Activated T-cell treated with anti-CD3 and anti-CD28 coated beads, Interleukin-2, amount 50 U/mL, for 1 hour (primary cell): ENCODE data around the gene CNTN5.

Source experiments
- DNase-seq: peaks from one replicate; pipeline ENCODE4 v3.0.0-alpha.2; 2020

CNTN5 gene

DNA sequence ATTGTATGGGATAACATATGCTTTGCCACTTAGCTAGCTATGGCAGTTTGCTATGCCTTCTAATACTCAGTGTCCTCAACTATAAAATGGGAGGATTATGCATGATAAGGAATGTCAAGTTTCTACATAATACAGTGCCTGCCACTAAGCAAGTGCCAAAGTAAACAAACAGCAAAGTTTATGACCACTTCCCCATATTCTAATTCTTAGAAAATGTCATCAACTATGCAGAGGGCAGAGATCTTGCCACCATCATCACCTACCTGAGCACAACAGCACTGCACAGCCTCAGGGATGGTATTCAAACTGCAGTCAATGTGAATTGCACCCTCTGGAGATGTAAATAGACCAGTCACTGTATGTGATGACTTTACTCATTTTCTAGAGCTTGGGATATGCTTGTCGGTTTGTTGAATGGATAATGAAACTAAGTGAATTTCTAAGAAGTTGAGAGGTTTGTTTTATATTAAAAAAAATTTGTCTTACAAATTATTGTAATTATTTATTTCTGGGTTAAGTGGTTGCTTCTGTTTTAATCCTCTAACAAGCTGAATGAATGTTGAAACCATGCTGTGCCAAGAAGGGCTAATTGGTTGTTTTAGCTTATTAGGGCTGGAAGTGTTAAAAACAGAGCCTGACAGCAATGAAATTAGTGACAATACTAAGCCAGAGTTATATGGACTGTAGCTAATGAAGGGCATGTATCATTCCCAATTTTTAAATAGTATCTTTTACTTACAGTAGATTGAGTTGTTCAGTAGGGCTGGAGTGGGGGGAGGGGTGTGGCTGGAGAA is 398.4 kb downstream of the CNTN5 start:
- DNase-seq = no peak

- DNase-seq = no peak
Observed at GRCh38 chr11:99419991-99420390, 399.2 kb downstream of the CNTN5 start.

DNA sequence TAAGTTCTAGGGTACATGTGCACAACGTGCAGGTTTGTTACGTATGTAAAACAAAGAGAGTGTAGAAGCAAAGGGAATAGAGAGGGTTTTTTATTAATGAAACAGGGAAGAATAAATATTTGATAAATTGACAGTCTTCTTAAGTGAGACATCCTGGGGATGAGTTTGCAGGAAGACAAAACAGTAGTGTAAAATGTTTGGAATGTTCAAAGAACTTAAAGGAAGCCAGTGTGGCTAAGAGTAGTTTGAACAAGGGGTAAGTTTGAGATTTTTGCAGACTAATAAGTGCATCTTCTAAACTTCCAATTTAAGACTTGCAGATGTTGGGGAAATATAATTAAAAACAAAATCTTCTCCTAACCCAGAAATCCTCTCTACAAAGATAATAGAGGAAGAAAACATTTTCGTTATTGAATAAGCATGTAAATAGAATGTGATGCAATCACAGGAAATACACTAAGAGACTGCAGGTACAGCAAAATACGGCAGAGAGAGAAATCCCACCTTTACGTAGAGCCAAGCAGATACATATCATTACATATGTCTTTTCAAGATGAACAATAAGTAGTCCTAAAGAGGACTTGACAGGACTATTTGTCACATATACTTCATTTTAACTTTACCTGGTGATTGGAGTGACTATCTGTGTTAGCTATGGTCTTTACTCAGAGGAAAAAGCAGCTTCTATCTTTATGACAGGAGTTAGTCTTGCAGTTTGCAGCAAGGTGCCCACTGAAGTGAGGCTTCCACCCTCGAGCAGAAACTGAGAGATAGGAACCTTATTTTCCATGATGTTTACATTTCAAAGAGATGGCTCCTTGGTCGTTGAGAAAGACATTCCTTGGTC is 402.1 kb downstream of the CNTN5 start:
- no peak for DNase-seq

DNA sequence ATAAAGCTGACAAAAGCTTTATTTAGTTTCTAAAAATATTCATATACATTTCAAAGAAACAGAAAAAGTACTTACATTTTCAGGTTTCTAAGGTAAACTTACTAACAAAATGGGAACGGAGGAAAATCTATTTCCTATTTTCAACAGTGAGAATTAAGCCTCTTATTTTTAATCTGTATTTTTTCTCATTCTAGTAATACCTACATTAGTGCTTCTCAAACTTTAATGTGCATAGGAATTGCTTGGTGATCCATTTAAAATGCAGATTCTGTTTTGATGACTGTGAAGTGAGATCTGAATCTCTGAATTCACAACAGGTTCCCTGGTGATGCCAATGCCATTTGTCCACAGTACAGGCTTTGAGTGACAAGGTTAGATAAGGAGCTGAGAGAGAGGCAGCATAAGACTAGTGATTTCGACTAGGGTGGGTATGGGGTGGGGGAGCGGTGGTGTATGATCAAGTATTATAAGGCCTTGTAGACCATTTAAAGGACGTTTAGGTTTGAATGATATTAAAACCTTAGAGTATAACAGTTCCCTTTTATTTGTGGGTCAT is 402.8 kb downstream of the CNTN5 start:
- DNase-seq = no peak

DNA sequence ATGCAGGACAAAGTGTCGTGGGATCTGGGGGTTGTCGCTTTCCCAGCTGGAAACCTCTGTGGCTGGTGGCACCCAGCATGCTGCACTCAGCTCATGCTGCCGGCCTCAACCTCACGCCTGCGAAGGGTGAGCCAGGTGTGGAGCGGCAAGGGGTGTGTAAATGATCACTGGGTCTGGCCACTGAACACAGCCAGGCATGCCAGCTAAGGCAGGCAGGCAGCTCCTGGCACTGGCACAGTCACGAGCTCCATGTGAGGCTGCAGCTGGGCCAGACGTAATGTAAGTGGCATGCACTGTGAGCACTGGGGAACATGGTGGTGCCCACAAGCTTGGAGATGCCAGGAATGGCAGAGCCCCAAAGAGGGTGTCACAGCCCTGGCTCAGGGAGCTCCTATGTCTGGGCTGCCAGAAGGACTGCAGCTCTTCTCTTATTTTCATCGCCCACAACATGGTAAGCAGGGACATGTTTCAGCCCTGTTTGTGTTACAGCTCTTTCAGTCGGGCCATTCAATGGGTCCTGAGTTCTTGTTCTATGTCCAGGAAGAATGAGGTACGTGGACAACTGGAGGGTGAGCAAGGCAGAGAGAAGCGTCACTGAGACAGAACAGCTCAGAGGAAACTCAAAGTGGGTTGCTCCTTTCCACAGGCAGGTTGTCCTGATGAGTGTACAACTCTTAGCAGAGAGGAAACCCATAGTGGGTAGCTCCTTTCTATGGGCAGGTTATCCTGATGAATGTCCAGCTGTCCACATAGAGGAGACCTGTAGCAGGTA is 403.8 kb downstream of the CNTN5 start:
- no peak for DNase-seq

- no peak for DNase-seq
Observed at GRCh38 chr11:99425596-99425995, 404.8 kb downstream of the CNTN5 start.

DNA sequence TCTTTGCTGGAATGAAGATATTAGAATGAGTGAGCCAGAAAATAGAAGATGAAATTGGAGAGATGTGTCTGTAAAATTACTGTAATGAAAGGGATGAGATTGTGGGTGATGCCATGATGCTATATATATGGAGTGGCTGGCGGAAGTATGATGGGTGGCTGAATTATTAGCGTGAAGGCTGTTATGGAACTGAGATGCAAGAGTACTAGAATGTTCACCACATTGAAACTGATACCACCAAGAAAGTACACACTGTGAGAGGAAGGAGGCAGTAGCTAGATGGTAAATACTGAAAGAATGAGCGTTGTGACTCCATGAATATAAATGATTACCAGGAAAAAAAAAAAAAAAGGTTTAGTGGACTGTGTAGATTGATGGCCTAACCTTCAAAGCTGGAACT is 411.9 kb downstream of the CNTN5 start:
- no peak for DNase-seq

DNA sequence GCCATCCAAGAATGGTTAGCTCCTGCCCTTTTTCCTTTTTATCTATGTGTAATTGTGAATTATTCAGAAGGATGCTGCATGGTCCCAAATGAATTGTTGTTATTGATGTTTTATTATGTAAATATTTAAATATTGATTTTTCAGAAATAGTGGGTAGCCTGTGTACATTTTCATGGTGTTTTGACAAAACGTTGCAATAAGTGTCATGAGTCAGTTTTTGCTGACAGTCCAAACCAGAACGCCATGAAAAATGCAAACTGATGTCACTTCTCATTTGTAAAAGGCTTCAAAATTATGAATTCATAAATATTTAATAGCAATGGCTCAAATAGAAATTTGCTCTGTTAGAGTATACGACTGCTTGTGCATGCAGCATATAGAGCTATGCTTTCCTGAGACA is 422.5 kb downstream of the CNTN5 start:
- DNase-seq = no peak

DNA sequence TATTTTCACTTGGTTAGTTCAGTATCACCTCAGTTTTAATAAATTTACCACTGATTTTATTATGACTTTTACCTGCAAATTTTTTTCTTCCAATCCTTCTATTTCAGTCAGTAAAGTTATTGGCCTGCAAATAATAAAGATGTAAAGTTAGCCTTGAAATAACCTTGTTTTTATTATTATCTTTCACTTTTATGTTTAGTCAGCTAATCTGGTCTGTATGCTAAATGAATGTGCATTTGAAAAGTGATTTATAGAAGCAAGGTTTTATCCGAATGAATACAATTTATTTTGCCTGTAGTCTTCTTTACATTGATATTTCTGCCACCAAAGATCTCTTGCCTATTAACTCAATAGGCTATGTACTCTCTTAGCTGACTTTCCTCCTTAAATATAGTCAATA is 425.7 kb downstream of the CNTN5 start:
- DNase-seq = no peak

- DNase-seq = no peak
Observed at GRCh38 chr11:99449345-99449744, 428.6 kb downstream of the CNTN5 start.

- DNase-seq = no peak
Observed at GRCh38 chr11:99452075-99452474, 431.3 kb downstream of the CNTN5 start.

GRCh38 chr11:99461913-99462312 is 441.2 kb downstream of the CNTN5 start:
- no peak for DNase-seq

GRCh38 chr11:99464985-99465384 is 444.2 kb downstream of the CNTN5 start:
- DNase-seq = no peak

GRCh38 chr11:99489581-99489980 is 468.8 kb downstream of the CNTN5 start:
- no peak for DNase-seq

DNA sequence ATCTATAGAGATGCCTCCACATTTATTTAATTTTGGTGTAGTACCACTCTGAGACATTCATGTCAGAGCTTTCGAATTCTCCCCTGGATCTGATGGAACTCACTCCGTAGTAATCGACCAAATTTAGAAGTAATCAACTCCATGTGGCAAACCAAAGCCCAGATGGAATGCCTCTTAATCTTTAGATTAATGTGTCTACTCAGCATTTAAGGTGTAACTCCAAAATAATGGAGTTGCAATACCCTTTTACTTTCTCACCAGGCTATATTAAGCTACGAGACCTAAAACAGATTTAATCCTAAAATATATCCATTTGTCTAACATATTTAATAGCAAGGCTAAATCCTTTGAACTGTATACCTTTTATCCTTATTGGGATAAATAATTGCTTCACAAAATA is 473.3 kb downstream of the CNTN5 start:
- DNase-seq = no peak

- no peak for DNase-seq
Observed at GRCh38 chr11:99501655-99502054, 480.9 kb downstream of the CNTN5 start.

DNA sequence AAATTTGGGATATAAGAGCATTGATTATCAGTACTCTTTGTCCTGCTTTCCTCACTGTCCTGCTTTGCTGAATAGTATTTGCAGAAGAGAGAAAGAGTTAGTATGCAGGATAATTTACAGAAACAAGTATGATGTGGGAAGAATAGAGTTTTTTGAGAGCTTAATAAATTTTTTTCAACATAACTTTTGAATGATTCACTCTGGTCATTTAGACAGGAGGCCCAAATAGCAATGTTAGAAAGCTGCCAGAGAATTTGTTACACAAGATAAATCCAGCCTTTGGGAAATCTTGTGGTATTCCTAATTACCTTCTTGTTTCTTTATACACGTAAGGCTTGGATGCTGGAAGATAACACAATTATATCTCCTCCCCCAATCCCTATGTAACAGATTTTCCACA is 484.6 kb downstream of the CNTN5 start:
- no peak for DNase-seq

DNA sequence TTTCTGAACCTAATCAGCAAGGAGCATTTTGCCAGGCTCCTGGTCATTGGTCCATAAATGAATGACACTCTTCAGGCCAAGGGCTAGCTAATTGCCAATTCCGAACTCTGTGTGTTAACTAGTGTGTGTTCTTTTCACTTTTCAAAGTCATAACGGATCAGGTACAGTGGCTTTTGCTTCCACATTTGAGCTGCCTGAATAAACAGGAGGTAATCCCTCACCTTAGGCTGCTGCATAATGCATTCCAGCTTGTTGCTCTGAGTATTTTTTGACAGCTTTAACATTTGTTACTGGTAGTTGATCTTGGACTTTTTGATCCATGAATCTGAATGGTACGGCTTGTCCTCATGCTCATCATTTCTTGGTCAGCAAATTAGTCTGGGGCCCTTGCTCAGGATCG is 485.1 kb downstream of the CNTN5 start:
- no peak for DNase-seq

DNA sequence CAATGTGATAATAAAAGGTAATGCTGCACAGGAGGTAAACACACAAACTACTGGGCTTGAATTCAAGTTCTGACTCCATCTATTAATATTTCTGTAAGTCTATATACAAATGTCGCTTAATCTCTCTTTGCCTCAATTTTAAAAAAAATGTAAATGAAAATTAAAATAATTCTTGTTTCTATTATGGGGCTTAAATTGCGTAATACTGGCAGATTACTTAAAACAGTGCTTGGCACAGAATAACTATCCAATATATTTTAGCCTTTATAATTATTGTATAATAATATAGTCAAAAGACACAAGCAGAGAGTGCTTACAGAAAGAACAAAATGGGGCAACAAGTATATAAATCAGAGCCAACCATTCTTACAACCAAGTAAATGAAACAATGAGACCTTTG is 489.1 kb downstream of the CNTN5 start:
- no peak for DNase-seq

- no peak for DNase-seq
Observed at GRCh38 chr11:99513368-99513767, 492.6 kb downstream of the CNTN5 start.

- DNase-seq = no peak
Observed at GRCh38 chr11:99519095-99519494, 498.3 kb downstream of the CNTN5 start.

GRCh38 chr11:99522467-99523173 is 501.9 kb downstream of the CNTN5 start:
- no peak for DNase-seq

DNA sequence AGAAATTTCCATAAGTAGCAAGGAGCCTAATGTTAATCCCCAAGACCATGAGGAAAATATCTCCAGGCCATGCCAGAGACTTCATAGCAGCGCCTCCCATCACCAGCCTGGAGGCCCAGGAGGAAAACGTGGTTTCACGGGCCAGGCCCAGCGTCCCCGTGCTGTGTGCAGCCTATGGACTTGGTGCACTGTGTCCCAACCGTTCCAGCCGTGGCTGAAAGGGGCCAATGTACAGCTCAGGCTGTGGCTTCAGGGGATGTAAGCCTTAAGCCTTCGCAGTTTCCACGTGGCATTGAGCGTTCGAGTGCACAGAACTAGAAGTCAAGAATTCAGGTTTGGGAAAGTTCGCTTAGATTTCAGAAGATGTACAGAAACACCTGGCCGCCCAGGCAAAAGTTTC is 510.7 kb downstream of the CNTN5 start:
- DNase-seq = no peak
